Cardiac septum (tissue), 1 donor: ENCODE measurements around the gene RAP1GDS1. TPM values are rescaled to one million over a fixed set of nuclear protein-coding genes. Genes with fewer than 3 reads are reported as not detected.

Source experiments
- DNase-seq: peaks from one replicate; pipeline ENCODE4 v3.0.0-alpha.2; 2020; ENCODE audit warnings: low spot score
- intact Hi-C: fragments of 100-400 bp; cut with DNase I; formaldehyde crosslinking; loops from one replicate; pipeline ENCODE4 v1.14.0; 2022
- long read RNA-seq: library from polyadenylated mRNA; unstranded; transcript quantifications from one replicate; pipeline ENCODE4 v2.0.0, GENCODE V29; 2021
- total RNA-seq: library from RNA; stranded (reverse); fragmentation: NEBNext Ultra II Directional; extraction: Animal tissue kit (Norgen Biotek cat#: 25700); gene quantifications from one replicate; pipeline ENCODE4 v1.2.1, GENCODE V29; 2021
- donor health status: DM: no; HTN: no; CAD: no.

The RAP1GDS1 gene
- 18.9 TPM for total RNA-seq
- long read RNA-seq, transcript RAP1GDS1-204 (14 exons, 1,942 nt) = minor isoform, 5 of 33 reads
- long read RNA-seq, transcript RAP1GDS1-205 (15 exons, 3,681 nt) = major isoform, 6 of 33 reads
- long read RNA-seq, partial matches to known transcripts = 2 of 33 reads
- long read RNA-seq, other reads (novel, unspliced or antisense) = 12 of 33 reads

DNA sequence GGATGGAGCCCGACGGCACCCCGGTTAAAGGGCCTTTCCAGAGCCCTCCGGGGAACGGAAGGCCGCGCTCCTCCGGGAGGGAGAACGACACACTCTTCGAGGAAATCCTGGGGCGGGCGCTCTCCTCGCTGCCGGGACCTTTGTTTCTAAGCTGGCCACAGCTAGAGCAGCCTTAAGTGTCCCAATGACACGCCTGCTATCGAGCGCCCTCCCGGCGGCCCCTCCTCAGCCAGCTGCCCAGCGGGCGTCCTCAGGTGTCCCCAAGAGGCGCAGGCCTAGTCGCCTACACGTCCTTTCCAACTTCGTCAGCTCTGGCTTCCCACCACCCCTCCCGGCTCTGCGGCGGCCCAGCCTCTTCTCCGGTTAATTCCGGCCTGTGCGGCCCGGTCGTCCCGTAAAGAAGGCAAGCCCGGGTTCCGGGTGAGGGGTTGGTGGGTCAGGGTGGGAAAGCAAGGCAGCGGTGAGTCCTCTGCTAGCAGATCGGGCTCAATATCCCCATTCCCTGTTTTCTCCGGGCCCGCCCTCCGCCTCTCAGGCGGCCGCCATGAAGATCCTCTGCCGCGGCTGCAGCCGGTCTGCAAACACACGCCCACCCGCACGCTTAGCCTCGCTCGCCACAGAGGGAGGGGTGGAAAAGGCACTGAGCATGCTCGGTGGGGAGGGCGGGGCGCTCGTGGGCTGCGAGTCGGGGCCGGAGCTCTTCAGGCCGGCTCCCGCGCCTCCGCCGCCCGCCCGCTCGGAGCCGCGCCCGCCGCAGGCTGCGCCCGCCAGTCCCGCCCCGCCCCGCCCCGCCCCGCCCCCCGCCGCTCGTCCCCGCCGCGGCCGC lies at the start of gene RAP1GDS1:
Gene RAP1GDS1, plus strand, starts transcription at position 806 of the 826 bp plus-strand sequence. CDS start 182 bp downstream, outside the sequence.
- intact Hi-C loops = loop anchor here (2.0 to 5.0 kb wide), 3 partner anchors 118 to 737 kb away; partner anchors contain the start of genes EIF4E, METAP1 and STPG2
- DNase-seq = peak; percentile 97

DNA sequence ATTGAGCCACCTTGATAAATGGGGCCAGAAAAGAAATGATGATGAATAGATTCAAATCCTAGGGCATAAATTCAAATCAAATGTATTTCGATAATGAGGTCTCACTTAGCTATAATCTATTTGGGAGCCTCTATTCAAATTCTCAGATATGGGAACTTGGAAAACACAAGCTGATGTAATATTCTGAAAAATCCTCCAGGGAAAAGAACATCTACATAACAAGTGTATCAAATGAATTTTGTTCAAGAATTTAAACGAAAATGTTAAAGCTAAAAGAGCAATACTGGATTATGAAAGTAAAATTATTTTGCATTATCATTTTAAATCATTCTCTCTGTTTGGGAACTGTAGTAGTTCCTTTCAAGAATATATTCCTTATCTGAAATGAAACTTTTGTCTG lies 38.9 kb upstream of the RAP1GDS1 start:
- intact Hi-C loops = no loop called here
- no peak for DNase-seq

GRCh38 chr4:98226396-98226795 lies 34.8 kb upstream of the RAP1GDS1 start:
- no peak for DNase-seq
- intact Hi-C loops = no loop called here

- DNase-seq = no peak
- intact Hi-C loops = no loop called here
These were observed 30.2 kb upstream of the RAP1GDS1 start for GRCh38 chr4:98230961-98231360.

DNA sequence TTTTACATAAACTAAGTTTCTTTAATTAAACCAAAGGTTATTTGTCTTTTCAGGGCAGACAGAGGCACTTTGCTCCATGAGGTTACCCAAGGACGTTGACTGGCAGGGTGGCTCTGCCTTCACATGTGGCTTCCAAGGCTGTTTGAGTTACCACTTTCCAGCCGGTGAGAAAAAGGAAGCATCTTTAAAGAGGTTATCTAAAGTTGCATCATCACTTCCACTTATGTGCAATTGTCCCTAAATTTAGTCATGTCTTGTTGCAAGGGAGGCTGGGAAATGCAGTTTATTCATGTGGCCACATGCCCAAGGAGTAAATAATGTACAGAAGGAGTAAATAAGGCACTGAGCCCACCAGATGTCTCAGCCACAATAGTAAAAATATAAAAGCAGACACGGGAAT lies 29.0 kb upstream of the RAP1GDS1 start:
- intact Hi-C loops = no loop called here
- DNase-seq = no peak

- no peak for DNase-seq
- intact Hi-C loops = no loop called here
These were observed 24.0 kb upstream of the RAP1GDS1 start for GRCh38 chr4:98237204-98237603.

- intact Hi-C loops = no loop called here
These were observed 19.1 kb upstream of the RAP1GDS1 start for GRCh38 chr4:98242063-98242462.

GRCh38 chr4:98242538-98242937 lies 18.6 kb upstream of the RAP1GDS1 start:
- DNase-seq = no peak
- intact Hi-C loops = no loop called here

More at GRCh38 chr4:98242063-98242462, 19.1 kb upstream of the RAP1GDS1 start:
- no peak for DNase-seq

DNA sequence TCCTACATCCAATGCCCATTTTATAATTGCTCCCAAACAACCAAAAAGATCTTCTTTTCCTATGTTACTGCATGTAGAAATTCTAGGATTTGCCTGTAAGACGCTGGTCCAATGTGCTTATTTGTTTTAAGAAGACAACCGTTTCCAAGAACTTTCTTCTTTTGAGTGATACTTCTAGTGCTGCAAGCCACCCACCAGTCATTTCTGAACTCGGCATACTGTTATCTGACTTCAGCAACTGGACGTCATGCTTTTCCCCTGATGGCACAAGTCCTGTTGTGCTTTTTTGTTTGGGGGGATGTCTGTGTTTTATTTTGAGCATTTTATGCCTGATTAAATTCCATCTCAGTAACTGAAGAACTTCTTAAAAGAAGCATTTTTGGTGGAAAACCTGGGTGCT lies 16.0 kb upstream of the RAP1GDS1 start:
- DNase-seq = no peak
- intact Hi-C loops = no loop called here

DNA sequence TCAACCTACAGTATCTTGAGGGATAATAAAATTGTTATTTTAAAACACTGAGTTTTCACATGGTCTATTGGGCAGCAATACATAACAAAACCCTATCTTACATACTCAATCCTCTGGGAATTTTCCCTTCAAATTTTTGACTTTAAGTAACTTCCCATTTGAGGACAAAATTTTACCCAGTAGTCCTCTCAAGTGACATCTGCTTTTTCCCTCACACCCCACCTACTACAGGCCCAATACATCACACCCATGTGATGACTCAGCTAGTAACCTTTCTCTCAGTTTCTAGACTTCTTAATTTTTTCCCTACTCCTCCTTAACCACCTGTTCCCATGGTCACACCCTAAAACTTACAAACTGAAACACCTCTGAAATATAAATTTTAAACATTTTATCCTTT lies 12.2 kb upstream of the RAP1GDS1 start:
- intact Hi-C loops = no loop called here
- no peak for DNase-seq

- intact Hi-C loops = no loop called here
- no peak for DNase-seq
These were observed 11.4 kb upstream of the RAP1GDS1 start for GRCh38 chr4:98249831-98250230.

GRCh38 chr4:98253499-98253898 lies 7.7 kb upstream of the RAP1GDS1 start:
- intact Hi-C loops = no loop called here
- no peak for DNase-seq

DNA sequence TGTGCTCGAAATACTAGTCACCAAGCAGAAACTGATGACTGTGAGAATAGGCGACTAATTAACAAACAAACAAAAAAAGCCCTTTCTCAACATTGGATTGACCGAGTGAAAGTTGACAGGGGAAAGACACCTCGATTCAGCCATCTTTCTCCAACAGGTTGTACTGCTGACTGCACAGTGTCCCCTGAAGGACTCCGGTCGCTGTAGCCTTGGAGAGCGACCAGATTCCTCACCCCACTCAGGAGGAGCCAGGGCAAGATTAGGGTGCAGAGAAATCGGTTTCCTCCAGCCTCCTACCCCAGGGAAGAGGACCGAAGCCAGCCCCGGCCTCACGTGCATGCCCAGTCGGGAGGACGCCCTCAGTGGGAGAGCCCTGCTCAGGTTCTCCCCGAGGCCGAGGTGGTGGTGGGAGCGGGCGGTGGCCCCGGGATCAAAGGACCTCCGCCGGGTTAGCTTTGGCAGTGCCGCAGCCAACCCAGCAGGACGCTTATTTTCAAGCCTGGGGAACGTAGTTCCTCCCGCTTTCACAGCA lies 1.1 kb upstream of the RAP1GDS1 start:
- intact Hi-C loops = loop anchor here (2.0 to 5.0 kb wide), 3 partner anchors 118 to 737 kb away; partner anchors contain the start of genes EIF4E, METAP1 and STPG2
- no peak for DNase-seq

GRCh38 chr4:98261405-98262291 lies 464 bp downstream of the RAP1GDS1 start:
- peak; percentile 80 for DNase-seq
- intact Hi-C loops = loop anchor here (2.0 to 5.0 kb wide), 3 partner anchors 119 to 736 kb away; partner anchors contain the start of genes EIF4E, METAP1 and STPG2

- no peak for DNase-seq
- intact Hi-C loops = loop anchor here (5.0 kb wide), 2 partner anchors 120 to 735 kb away; partner anchors contain the start of genes METAP1 and STPG2
These were observed 1.2 kb downstream of the RAP1GDS1 start for GRCh38 chr4:98262431-98262830.

- DNase-seq = no peak
- intact Hi-C loops = no loop called here
These were observed 6.3 kb downstream of the RAP1GDS1 start for GRCh38 chr4:98267498-98267897.

- intact Hi-C loops = no loop called here
- DNase-seq = no peak
These were observed 14.0 kb downstream of the RAP1GDS1 start for GRCh38 chr4:98275145-98275544.

- no peak for DNase-seq
- intact Hi-C loops = no loop called here
These were observed 22.3 kb downstream of the RAP1GDS1 start for GRCh38 chr4:98283219-98284189.
